Islet of Langerhans (tissue), 1 donor: ENCODE results near the gene FSTL4.
"Not testable (repeated sequence)": the region's sequence is repeated elsewhere in the genome, so short reads cannot be mapped to it uniquely, and the experiment has no call there.

Source experiments
- FAIRE-seq: peaks from one replicate; lab custom pipeline; 2011; peaks lifted over from hg19 to GRCh38; lab: Jason Lieb, UNC

FSTL4 gene

GRCh38 chr5:133401731-133402347 is 210.5 kb downstream of the FSTL4 start:
- no peak for FAIRE-seq

- FAIRE-seq, result no peak
These were observed 211.4 kb downstream of the FSTL4 start for GRCh38 chr5:133400831-133401351.

- FAIRE-seq, result no peak
These were observed 212.2 kb downstream of the FSTL4 start for GRCh38 chr5:133400120-133400519.

- no peak for FAIRE-seq
These were observed 213.0 kb downstream of the FSTL4 start for GRCh38 chr5:133399247-133399891.

GRCh38 chr5:133398646-133399101 is 213.7 kb downstream of the FSTL4 start:
- no peak for FAIRE-seq

DNA sequence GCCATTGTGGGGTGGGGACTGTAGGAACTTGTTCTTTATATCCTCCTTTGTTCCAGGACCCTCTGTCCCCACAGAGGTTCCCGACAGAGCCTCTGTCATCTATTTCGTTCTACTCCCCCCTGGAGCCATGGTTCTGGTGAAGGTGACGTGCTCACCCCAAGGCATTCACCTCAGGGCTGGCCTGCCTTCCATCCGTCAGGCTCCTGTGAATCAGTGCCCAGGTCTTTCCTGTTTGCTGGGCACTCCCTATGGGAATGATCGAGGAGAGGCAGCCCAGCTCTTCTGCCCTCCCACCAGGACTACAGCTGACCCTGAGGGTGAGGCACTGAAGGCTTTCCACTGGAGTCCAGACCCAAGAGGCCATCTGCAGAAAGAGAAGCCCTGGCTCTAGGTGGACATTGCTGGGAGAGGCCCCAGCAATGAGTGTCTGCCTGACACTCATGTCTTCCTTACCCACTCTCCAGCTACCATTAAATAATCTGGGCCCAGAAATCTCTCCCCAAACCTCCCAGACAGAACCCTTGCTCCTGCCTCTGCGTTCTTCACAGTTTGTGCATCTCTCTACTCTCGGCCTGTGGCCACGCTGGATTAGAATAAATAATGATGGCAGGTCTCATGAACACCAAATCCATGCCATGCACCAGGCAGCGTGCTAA is 214.2 kb downstream of the FSTL4 start:
- no peak for FAIRE-seq

GRCh38 chr5:133397348-133397747 is 215.0 kb downstream of the FSTL4 start:
- no peak for FAIRE-seq

DNA sequence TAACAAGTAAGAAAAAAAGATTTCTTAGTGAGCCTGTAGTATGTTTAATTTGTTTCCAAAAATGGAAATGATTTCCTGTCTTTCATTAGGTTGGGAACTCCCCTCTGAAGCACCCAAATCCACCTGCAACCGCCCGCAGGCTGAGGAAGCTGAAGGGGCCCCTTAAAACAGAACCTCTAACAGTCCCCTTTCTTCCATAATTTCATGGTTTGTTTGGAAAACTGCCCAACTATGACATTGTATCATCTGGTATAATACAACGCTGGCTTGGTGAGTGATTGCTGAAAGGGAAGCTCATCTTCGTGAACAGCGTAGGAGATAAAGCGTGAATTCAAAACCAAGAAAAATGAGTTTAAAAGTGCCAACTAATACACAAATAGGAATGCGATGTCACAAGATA is 215.5 kb downstream of the FSTL4 start:
- FAIRE-seq, result no peak

DNA sequence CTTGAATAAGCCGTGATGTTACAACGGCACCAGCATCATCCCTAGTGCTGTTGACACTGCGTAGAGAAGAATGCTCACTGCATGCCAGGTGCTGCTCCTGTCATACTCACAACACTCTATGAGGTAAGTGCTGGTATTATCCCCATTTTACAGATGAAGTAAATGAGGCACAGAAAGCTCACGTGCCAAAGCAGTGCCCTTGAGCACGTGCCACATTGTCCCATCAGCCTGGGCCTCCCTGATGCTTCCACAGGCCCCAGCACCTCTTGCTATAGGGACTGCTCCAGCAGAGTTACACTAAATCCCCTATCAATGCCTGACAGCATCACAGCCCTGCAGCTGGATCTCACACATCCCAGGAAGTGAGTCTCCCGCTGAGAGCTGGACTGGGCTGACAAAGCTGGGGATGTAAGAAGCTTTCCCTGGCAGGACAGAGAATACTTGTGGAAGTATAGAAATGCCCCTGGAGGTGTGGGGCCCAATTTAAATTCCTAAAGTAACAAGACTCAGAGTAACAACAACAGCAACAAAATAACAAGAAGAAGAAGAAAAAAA is 216.1 kb downstream of the FSTL4 start:
- FAIRE-seq, result no peak

- FAIRE-seq, result not testable (repeated sequence)
These were observed 217.1 kb downstream of the FSTL4 start for GRCh38 chr5:133395207-133395606.

DNA sequence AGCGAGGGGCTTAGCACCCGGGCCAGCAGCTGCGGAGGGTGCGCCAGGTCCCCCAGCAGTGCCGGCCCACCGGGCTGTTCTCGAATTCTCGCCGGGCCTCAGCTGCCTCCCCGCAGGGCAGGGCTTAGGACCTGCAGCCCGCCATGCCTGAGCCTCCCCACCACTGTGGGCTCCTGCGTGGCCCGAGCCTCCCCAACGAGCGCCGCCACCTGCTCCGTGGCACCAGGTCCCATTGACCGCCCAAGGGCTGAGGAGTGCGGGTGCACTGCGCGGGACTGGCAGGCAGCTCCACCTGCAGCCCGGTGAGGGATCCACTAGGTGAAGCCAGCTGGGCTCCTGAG is 217.9 kb downstream of the FSTL4 start:
- not testable (repeated sequence) for FAIRE-seq

DNA sequence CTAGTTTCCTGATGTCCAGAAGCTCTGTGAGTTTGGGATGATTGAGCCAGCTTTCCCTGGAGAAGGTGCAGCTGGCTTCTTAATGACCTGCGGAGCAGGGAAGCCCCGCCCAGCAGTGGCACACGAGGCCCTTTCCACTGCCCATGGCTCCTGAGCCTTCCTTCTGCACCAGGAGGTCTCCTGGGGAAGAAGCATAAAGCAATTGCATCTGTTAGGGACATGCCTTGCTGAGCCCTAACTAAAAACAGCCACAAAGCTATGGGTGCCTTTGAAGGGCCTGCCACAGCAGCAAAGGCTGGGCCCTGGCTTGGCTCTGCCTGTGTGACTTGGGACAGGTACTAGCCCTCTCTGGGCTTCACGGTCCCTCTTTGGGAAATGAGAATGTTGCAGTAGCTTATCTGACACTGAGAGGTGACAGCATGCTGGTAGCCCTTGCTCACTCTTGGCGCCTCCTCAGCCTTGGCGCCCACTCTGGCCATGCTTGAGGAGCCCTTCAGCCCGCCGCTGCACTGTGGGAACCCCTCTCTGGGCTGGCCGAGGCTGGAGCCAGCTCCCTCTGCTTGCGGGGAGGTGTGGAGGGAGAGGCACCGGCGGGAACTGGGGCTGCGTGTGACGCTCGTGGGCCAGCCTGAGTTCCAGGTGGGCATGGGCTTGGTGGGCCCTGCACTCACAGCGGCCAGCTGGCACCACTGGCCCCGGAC is 218.4 kb downstream of the FSTL4 start:
- FAIRE-seq, result no peak

DNA sequence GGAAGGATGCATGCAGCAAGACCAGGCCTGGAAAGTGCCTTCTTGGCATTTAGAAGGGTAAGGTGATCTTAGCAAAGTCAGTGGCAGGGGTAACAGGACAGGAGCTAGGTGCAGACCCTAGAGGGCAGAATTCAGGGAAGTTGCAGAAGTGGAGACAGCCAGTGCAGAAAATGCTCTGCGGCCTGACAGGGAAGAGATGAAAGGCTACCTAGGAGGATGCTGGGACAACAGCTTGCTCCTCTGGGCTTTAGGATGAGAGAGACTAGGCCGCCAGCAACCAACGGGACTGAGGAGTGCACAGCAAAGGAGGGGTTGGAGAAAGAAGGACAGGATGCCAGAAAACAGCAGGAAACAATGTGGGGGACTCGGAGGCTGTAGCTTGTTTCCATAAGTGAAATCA is 219.9 kb downstream of the FSTL4 start:
- no peak for FAIRE-seq

- FAIRE-seq, result no peak
These were observed 220.8 kb downstream of the FSTL4 start for GRCh38 chr5:133391354-133392136.

GRCh38 chr5:133390416-133391353 is 221.7 kb downstream of the FSTL4 start:
- FAIRE-seq, result no peak

GRCh38 chr5:133389066-133389590 is 223.2 kb downstream of the FSTL4 start:
- FAIRE-seq, result no peak

DNA sequence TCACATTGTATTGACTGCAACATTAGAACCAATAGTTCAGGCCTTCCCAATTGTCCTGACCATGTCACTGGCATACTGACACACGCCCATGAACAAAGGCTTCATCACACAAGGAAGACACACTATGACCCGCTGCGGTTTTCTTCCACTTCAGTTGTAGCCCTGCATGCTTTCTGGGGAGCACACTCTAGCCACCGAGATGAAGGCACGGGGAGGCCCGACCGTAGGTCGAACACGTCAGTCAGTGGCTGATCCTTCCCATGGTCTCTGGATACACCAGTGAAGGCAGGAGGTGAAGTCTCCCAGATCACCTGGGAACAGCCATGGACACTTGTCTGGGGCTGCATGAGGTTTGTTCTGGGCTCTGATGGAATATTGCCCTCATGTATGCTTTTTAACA is 224.7 kb downstream of the FSTL4 start:
- no peak for FAIRE-seq

- FAIRE-seq, result no peak
These were observed 225.2 kb downstream of the FSTL4 start for GRCh38 chr5:133387091-133387490.

DNA sequence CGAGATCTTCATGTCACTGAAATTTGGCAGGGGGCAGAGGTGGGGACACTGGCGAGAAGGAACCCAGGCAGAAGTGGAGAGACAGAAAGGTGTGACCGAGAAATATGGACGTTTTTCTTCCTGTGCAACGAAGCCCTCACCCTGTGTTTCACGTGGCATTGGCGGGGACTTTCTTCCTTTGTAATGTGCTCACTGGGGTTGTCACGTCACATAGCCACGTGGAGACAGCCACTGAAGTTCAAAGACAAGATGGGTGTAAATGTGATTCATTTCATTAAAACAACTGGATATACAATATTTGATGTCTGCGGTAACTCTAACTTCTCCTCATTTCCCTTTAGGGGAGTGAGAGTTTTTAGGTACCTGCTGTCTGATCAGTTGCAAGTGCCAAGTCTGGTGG is 225.7 kb downstream of the FSTL4 start:
- FAIRE-seq, result no peak

GRCh38 chr5:133385346-133385745 is 227.0 kb downstream of the FSTL4 start:
- FAIRE-seq, result no peak
